GM12872 (cell line): ENCODE measurements around the gene CERS3.

Source experiments
- CTCF ChIP-seq: IDR thresholded peaks from 3 replicates; pipeline ENCODE4 v1.5.1; 2011; ENCODE audit warnings: low read depth, mild to moderate bottlenecking, low read length, moderate library complexity; ENCODE audit not compliant: insufficient read depth

The CERS3 gene

GRCh38 chr15:100493213-100493612, 35.5 kb downstream of the CERS3 start:
- TF ChIP-seq CTCF: no peak

GRCh38 chr15:100484443-100484842, 44.3 kb downstream of the CERS3 start:
- no peak for TF ChIP-seq CTCF

DNA sequence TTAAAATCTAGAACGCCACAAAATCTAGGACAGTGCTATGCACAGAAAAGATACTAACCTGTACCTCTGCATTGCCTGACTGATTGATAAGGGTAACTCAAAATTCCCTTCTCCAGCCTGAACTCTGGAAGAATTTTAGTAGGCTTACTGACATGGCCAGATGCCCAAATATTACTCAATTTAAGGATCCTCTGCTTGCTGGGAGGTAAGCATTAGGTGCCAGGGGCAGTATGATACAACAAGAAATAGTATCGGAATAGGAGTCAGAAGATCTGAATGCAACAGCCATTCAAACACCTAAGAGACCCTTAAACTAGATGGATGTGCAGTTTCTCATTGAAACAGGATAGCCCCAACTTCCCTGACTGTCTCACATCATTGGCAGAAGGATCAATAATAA, 45.4 kb downstream of the CERS3 start:
- TF ChIP-seq CTCF: no peak

DNA sequence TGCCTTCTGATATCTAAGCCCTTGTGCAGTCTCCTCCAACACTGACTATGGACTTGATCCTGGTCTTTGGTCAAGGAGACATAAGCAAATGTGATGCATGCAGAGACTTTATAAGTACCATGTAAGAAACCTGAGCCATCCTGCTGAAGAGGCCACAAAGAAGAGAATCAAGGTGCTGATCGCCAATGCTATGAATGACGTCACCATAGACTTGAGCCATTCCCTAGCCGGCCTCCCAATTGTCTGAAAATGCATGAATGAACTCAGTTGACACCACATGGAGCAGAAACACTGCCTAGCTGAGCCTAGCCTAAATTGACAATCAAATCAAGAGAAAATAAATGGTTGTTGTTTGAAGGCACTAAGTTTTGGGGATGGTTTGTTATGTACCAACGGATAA, 51.9 kb downstream of the CERS3 start:
- TF ChIP-seq CTCF: no peak

DNA sequence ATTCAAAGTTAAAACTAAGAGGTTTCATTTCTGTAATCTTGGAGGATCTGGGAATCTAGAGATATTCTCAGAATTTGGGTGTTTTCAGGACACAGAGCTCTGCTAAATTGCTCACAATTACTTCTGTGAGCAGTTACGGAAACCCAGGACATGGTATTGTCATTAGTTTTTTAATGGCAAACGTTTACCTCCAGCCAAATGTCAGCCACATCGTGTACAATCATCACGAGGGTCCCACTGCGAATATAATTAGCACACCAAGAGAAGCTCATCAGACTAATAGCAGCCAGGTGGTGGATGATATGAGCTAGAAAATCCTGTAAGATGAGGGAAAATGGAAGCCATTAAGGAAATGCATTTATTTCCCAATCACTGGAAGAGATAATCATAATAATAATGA, 56.0 kb downstream of the CERS3 start:
- no peak for TF ChIP-seq CTCF

DNA sequence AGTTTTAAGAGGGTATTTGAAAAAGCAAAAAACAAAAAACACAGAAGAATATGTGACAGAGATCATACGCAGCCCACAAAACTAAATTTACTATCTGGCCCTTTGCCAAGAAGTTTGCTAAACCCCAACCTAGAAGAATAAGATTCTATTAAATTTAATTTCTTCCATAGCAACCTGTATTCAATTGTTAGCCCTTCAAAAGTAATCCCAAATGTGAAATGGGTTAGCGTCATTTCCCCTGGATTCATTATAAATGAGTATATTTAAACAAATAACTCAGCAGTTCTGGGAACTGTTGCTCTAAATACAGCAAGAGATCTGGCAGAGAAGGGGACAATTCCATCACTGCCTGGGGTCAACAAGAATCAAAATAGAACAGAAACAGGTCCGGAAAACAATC, 56.8 kb downstream of the CERS3 start:
- TF ChIP-seq CTCF: no peak

DNA sequence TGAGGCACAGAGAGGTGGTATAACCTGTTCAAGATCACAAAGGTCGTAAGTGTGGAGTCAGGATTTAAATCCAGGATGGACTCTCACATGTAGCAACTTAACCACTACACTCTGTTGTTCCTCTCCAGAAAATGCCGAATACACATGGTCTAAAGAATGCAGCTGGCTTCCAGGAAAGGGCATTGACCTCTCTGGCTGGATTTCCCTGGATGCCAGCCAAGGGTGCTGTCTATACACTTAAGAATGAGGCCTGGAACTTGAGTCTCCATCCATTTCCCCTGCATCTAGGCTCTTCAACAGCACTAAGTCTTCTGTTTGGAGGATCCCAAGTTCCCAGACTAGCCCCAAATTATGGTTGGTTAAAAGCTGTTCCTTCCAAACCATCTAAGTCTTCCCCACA, 60.5 kb downstream of the CERS3 start:
- TF ChIP-seq CTCF: no peak

DNA sequence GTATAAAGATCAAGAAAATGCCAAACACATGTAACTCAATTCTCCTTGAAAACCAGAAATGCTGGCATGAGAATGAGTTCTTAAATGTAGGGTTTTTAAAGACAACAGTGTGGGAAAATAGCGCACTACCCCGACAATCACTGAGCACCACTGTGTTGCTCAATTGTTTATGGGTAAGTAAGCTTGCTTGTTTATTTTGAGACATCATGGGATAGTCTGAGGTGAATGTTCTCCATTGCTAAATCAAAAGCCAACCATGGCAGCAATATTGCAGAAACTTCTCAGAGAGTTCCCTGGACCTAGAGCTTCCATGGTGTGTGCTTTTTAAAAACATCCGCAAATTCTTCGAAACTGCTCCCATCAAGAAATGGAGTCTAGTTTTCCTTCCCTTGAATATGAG, 62.7 kb downstream of the CERS3 start:
- no peak for TF ChIP-seq CTCF
